ENCODE data around the gene CASP2.

DNA sequence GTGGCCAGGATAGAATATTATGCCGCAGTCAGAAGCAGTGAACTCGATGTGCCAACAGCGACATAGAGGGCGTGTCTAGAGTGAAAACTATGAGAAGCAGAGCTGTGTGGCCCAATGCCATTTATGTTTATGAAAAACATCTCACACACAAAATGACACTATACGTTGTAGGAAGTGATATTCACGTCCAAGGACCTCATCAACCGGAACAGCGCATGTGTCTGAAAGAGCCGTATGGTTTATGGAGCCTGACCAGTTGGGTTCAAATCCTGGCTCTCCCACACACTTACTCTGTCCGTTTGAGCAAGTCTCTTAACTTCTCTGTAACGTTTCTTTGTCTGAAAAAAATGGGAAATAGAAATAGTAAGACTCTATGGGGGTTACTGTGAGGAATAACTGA is 45.8 kb upstream of the CASP2 start:
- TF ChIP-seq GATA3 (IDR thresholded peaks at IDR 0.05; ENCODE audit: low read depth, low read length) (no peak), GATA2 (IDR thresholded peaks at IDR 0.05; ENCODE audit: low read depth, low read length) (no peak)
